Duodenal mucosa (tissue), 2 donors: Measurements from ENCODE around the gene KRT6C.

Experiments used
- H3K27ac ChIP-seq: one replicate; pipeline ENCODE4 v1.7.0; 2013; ENCODE audit warnings: low read depth, low read length
- H3K27me3 ChIP-seq, 2 donors: one replicate each; pipeline ENCODE4 v1.7.0; 2013; ENCODE audit warnings: low read length in 2 of 2, control low read depth in 1 of 2; ENCODE audit not compliant: insufficient read depth in 2 of 2, control insufficient read depth in 1 of 2
- H3K36me3 ChIP-seq, 2 donors: one replicate each; pipeline ENCODE4 v1.7.0; 2013; ENCODE audit warnings: low read length in 2 of 2, control low read depth in 1 of 2; ENCODE audit not compliant: insufficient read depth in 2 of 2, control insufficient read depth in 1 of 2
- H3K4me1 ChIP-seq, 2 donors: one replicate each; pipeline ENCODE4 v1.7.0; 2013; ENCODE audit warnings: low read length in 2 of 2, control low read depth in 1 of 2; ENCODE audit not compliant: insufficient read depth in 2 of 2, control insufficient read depth in 1 of 2
- H3K4me3 ChIP-seq, 2 donors: one replicate each; pipeline ENCODE4 v1.7.0; 2013; ENCODE audit warnings: low read length in 2 of 2, low read depth in 1 of 2
- H3K9ac ChIP-seq, 2 donors: one replicate each; pipeline ENCODE4 v1.7.0; 2013; ENCODE audit warnings: low read length in 2 of 2, low read depth in 1 of 2
- H3K9me3 ChIP-seq, 2 donors: one replicate each; pipeline ENCODE4 v1.7.0; 2013; ENCODE audit warnings: low read length in 2 of 2, control low read depth in 1 of 2; ENCODE audit not compliant: control insufficient read depth in 1 of 2

KRT6C gene

GRCh38 chr12:52444647-52445595 lies 28.7 kb downstream of the KRT6C start:
- Histone ChIP-seq H3K27me3 (peaks cover 0 to 5% of the 10 kb centered on the region in 2 donors), H3K4me3 (no peak overlapping the region), H3K4me1 (peaks cover 4 to 6% of the 10 kb centered on the region in 2 donors), H3K9me3 (no peaks in the 10 kb centered on the region), H3K27ac (no peak overlapping the region), H3K9ac (no peak overlapping the region), H3K36me3 (no peaks in the 10 kb centered on the region)

GRCh38 chr12:52443966-52444365 lies 29.6 kb downstream of the KRT6C start:
- Histone ChIP-seq H3K27ac (no peak overlapping the region), H3K9me3 (no peaks in the 10 kb centered on the region), H3K4me1 (peaks cover 5 to 7% of the 10 kb centered on the region in 2 donors), H3K9ac (no peak overlapping the region), H3K36me3 (no peaks in the 10 kb centered on the region), H3K27me3 (peaks cover 0 to 5% of the 10 kb centered on the region in 2 donors), H3K4me3 (no peak overlapping the region)

- no peak overlapping the region for H3K9ac ChIP-seq
- peaks cover 12 to 20% of the 10 kb centered on the region in 2 donors for H3K4me1 ChIP-seq
- H3K9me3 ChIP-seq = no peaks in the 10 kb centered on the region
- H3K36me3 ChIP-seq = no peaks in the 10 kb centered on the region
- peaks cover 0 to 5% of the 10 kb centered on the region in 2 donors for H3K27me3 ChIP-seq
- H3K4me3 ChIP-seq = no peak overlapping the region
- H3K27ac ChIP-seq = no peak overlapping the region
These were observed 31.0 kb downstream of the KRT6C start for GRCh38 chr12:52442600-52443061.

- Histone ChIP-seq H3K27me3 (peaks cover 0 to 5% of the 10 kb centered on the region in 2 donors), H3K9ac (no peak overlapping the region), H3K27ac (no peak overlapping the region), H3K4me1 (peaks cover 24 to 32% of the 10 kb centered on the region in 2 donors), H3K9me3 (no peaks in the 10 kb centered on the region), H3K4me3 (no peak overlapping the region), H3K36me3 (no peaks in the 10 kb centered on the region)
These were observed 32.2 kb downstream of the KRT6C start for GRCh38 chr12:52441320-52441911.

- Histone ChIP-seq H3K4me3 (no peak overlapping the region), H3K27ac (no peak overlapping the region), H3K9me3 (no peaks in the 10 kb centered on the region)
These were observed 32.7 kb downstream of the KRT6C start for GRCh38 chr12:52440821-52441319.

GRCh38 chr12:52439845-52440244 lies 33.8 kb downstream of the KRT6C start:
- Histone ChIP-seq H3K4me3 (no peak overlapping the region), H3K4me1 (peaks cover 26 to 38% of the 10 kb centered on the region in 2 donors), H3K36me3 (no peaks in the 10 kb centered on the region), H3K9me3 (no peaks in the 10 kb centered on the region), H3K27me3 (peaks cover 0 to 5% of the 10 kb centered on the region in 2 donors), H3K9ac (no peak overlapping the region), H3K27ac (no peak overlapping the region)

More at GRCh38 chr12:52440821-52441319, 32.7 kb downstream of the KRT6C start:
- peaks cover 0 to 5% of the 10 kb centered on the region in 2 donors for H3K27me3 ChIP-seq
- no peak overlapping the region for H3K9ac ChIP-seq
- no peaks in the 10 kb centered on the region for H3K36me3 ChIP-seq
- H3K4me1 ChIP-seq = peaks cover 26 to 38% of the 10 kb centered on the region in 2 donors

- H3K27me3 ChIP-seq = peaks cover 0 to 5% of the 10 kb centered on the region in 2 donors
- H3K4me1 ChIP-seq = peaks cover 26 to 35% of the 10 kb centered on the region in 2 donors
- H3K27ac ChIP-seq = no peak overlapping the region
- no peak overlapping the region for H3K9ac ChIP-seq
- H3K4me3 ChIP-seq = no peak overlapping the region
- H3K9me3 ChIP-seq = no peaks in the 10 kb centered on the region
- H3K36me3 ChIP-seq = no peaks in the 10 kb centered on the region
These were observed 34.2 kb downstream of the KRT6C start for GRCh38 chr12:52439420-52439819.

- H3K27ac ChIP-seq = no peak overlapping the region
- peaks cover 26 to 32% of the 10 kb centered on the region in 2 donors for H3K4me1 ChIP-seq
- H3K9ac ChIP-seq = no peak overlapping the region
- H3K9me3 ChIP-seq = no peaks in the 10 kb centered on the region
- H3K4me3 ChIP-seq = no peak overlapping the region
- no peaks in the 10 kb centered on the region for H3K36me3 ChIP-seq
- H3K27me3 ChIP-seq = peaks cover 0 to 5% of the 10 kb centered on the region in 2 donors
These were observed 35.0 kb downstream of the KRT6C start for GRCh38 chr12:52438305-52439301.

- H3K9me3 ChIP-seq = no peaks in the 10 kb centered on the region
- H3K4me1 ChIP-seq = peaks cover 26 to 32% of the 10 kb centered on the region in 2 donors
- H3K9ac ChIP-seq = no peak overlapping the region
- H3K27me3 ChIP-seq = peaks cover 5% of the 10 kb centered on the region in 2 donors
- no peaks in the 10 kb centered on the region for H3K36me3 ChIP-seq
- no peak overlapping the region for H3K4me3 ChIP-seq
- no peak overlapping the region for H3K27ac ChIP-seq
These were observed 36.1 kb downstream of the KRT6C start for GRCh38 chr12:52437508-52437907.
